Neutrophil (primary cell): ENCODE measurements around the gene DGCR8.

ENCODE experiments used
- H3K27ac ChIP-seq: fragments of 200-600 bp; sonication (generic); 2 replicates; pipeline ENCODE4 v1.5.1; 2016; ENCODE audit warnings: mild to moderate bottlenecking, moderate library complexity
- H3K27me3 ChIP-seq: fragments of 200-600 bp; sonication (generic); 2 replicates; pipeline ENCODE4 v1.6.0; 2016; ENCODE audit warnings: mild to moderate bottlenecking
- H3K36me3 ChIP-seq: fragments of 200-600 bp; sonication (generic); 2 replicates; pipeline ENCODE4 v1.5.1; 2017
- H3K4me1 ChIP-seq, 2 experiments: fragments of 200-600 bp in 1 of 2; sonication (generic) in 1 of 2; 1 replicate in 1 of 2; 2 replicates in 1 of 2; pipeline versions ENCODE4 v1.5.1 to v1.6.1; 2013 to 2016; ENCODE audit warnings: low read depth in 1 of 2, low read length in 1 of 2, mild to moderate bottlenecking in 1 of 2, moderate library complexity in 1 of 2; ENCODE audit not compliant: control insufficient read depth in 1 of 2, insufficient read depth in 1 of 2
- H3K4me3 ChIP-seq, 2 experiments: fragments of 200-600 bp in 1 of 2; sonication (generic) in 1 of 2; 1 replicate in 1 of 2; 2 replicates in 1 of 2; pipeline ENCODE4 v1.5.1; 2013 to 2016; ENCODE audit warnings: low read depth in 1 of 2, low read length in 1 of 2, mild to moderate bottlenecking in 1 of 2, moderate library complexity in 1 of 2
- H3K9me3 ChIP-seq: fragments of 200-600 bp; sonication (generic); 2 replicates; pipeline ENCODE4 v1.5.1; 2016
- TF ChIP-seq, protein P1 (sequence below): fragments of 200-600 bp; sonication (generic); IDR thresholded peaks from 2 replicates; pipeline ENCODE4 v1.5.1; 2016; ENCODE audit warnings: antibody characterized with exemption

Gene DGCR8

DNA sequence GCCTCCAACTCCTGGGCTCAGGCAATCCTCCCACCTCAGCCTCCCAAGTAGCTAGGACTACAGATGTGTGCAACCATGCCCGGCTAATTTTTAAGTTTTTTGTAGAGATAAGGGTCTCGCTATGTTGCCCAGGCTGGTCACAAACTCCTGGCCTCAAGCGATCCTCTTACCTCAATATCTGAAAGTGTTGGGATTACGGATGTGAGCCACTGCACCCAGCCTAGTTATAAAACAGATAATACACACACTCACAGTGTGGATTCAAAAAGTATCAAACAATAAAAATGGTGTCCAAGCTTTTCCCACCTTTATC is 71.2 kb downstream of the DGCR8 start:
- H3K36me3 ChIP-seq, result no peaks in the 10 kb centered on the region
- no peak overlapping the region for H3K27ac ChIP-seq
- H3K27me3 ChIP-seq, result peaks cover 21% of the 10 kb centered on the region
- no peaks in the 10 kb centered on the region for H3K4me1 ChIP-seq
- H3K4me3 ChIP-seq, result no peak overlapping the region
- no peaks in the 10 kb centered on the region for H3K9me3 ChIP-seq
- TF ChIP-seq, protein P1, sequence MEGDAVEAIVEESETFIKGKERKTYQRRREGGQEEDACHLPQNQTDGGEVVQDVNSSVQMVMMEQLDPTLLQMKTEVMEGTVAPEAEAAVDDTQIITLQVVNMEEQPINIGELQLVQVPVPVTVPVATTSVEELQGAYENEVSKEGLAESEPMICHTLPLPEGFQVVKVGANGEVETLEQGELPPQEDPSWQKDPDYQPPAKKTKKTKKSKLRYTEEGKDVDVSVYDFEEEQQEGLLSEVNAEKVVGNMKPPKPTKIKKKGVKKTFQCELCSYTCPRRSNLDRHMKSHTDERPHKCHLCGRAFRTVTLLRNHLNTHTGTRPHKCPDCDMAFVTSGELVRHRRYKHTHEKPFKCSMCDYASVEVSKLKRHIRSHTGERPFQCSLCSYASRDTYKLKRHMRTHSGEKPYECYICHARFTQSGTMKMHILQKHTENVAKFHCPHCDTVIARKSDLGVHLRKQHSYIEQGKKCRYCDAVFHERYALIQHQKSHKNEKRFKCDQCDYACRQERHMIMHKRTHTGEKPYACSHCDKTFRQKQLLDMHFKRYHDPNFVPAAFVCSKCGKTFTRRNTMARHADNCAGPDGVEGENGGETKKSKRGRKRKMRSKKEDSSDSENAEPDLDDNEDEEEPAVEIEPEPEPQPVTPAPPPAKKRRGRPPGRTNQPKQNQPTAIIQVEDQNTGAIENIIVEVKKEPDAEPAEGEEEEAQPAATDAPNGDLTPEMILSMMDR, result no peak

DNA sequence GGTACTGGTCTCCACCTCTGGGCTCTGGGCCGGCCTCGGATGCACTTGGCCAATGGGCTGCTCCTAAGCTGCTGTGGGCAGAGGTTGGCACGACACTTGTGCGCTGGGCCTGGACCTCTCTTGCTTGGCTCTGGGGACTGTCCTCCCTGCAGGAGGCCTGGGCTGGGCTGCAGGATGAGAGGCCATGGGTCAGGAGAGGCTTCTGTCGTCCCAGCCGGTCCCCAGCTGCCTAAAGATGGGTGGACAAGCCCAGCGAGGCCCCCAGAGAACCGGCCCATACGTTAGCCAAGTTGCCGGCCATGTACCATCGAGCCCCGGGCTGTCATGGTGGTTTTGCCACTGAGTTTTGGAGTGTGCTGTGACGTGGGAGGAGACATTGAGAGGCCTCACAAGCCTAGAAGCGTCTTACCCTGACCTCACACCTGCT is 72.4 kb downstream of the DGCR8 start:
- peaks cover 22% of the 10 kb centered on the region for H3K27me3 ChIP-seq
- H3K4me3 ChIP-seq, result no peak overlapping the region
- TF ChIP-seq, protein P1, result no peak
- no peak overlapping the region for H3K27ac ChIP-seq
- H3K36me3 ChIP-seq, result no peaks in the 10 kb centered on the region
- H3K4me1 ChIP-seq, result no peaks in the 10 kb centered on the region
- H3K9me3 ChIP-seq, result no peaks in the 10 kb centered on the region

- Histone ChIP-seq H3K27me3 (peaks cover 37% of the 10 kb centered on the region), H3K9me3 (no peaks in the 10 kb centered on the region), H3K4me3 (no peak overlapping the region), H3K36me3 (no peaks in the 10 kb centered on the region), H3K27ac (no peak overlapping the region), H3K4me1 (no peaks in the 10 kb centered on the region)
- TF ChIP-seq, protein P1, result no peak
These were observed 73.9 kb downstream of the DGCR8 start for GRCh38 chr22:20153945-20154344.

DNA sequence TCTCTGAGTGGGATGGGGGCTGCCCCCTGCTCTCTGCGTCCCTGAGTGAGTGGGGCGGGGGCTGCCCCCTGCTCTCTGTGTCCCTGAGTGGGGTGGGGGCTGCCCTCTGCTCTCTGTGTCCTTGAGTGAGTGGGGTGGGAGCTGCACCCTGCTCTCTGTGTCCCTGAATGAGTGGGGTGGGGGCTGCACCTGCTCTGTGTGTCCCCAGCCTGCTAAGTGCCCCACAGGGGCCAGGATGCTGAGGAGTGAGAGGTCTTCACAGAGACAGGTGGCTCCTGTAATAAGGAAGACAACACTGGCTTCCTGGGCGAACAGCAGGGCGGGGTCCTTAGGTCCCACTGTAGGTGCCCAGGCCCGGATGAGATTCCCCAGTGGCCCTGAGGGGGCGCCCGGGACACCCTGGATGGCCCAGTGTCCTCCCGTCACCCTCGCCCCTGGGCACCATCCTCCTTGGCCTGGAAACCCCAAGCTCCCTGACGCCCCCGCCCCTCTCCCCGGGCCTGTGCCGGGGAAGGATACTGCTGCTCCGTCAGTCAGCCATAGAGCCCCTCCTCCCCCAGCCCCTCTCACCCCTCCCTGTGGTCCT is 74.7 kb downstream of the DGCR8 start:
- Histone ChIP-seq H3K27me3 (peaks cover 44% of the 10 kb centered on the region), H3K27ac (no peak overlapping the region), H3K4me1 (no peaks in the 10 kb centered on the region), H3K36me3 (no peaks in the 10 kb centered on the region), H3K4me3 (no peak overlapping the region), H3K9me3 (no peaks in the 10 kb centered on the region)
- TF ChIP-seq, protein P1, result no peak

- Histone ChIP-seq H3K9me3 (no peaks in the 10 kb centered on the region), H3K4me1 (no peaks in the 10 kb centered on the region), H3K36me3 (no peaks in the 10 kb centered on the region), H3K4me3 (no peak overlapping the region), H3K27me3 (peaks cover 50% of the 10 kb centered on the region), H3K27ac (no peak overlapping the region)
- TF ChIP-seq, protein P1, result no peak
These were observed 75.4 kb downstream of the DGCR8 start for GRCh38 chr22:20155330-20156041.
